Liver (tissue), 9 donors: ENCODE measurements around the gene PAQR9. TPM values are rescaled to one million over a fixed set of nuclear protein-coding genes. Genes with fewer than 3 reads are reported as not detected.

Source experiments
- DNase-seq: peaks from one replicate; pipeline ENCODE4 v3.0.0-alpha.2; 2017; ENCODE audit warnings: low spot score
- H3K27ac ChIP-seq, 2 donors: one replicate each; pipeline ENCODE4 v1.7.0; 2013; ENCODE audit warnings: inconsistent platforms in 2 of 2, low read length in 2 of 2, control low read depth in 1 of 2, low read depth in 1 of 2, mild to moderate bottlenecking in 1 of 2
- H3K27me3 ChIP-seq, 4 donors: one replicate each; pipeline versions ENCODE4 v1.6.1 to v1.7.0; 2013; ENCODE audit warnings: low read length in 3 of 4, inconsistent platforms in 1 of 4, mild to moderate bottlenecking in 1 of 4, moderate library complexity in 1 of 4; ENCODE audit not compliant: control insufficient read depth in 4 of 4, insufficient read depth in 4 of 4
- H3K36me3 ChIP-seq, 4 donors: one replicate each; pipeline versions ENCODE4 v1.6.1 to v1.7.0; 2013; ENCODE audit warnings: low read length in 3 of 4, mild to moderate bottlenecking in 3 of 4, low read depth in 1 of 4, moderate library complexity in 1 of 4; ENCODE audit not compliant: control insufficient read depth in 4 of 4, insufficient read depth in 3 of 4
- H3K4me1 ChIP-seq, 4 donors: one replicate each; pipeline versions ENCODE4 v1.6.1 to v1.7.0; 2013; ENCODE audit warnings: low read length in 3 of 4, mild to moderate bottlenecking in 3 of 4, moderate library complexity in 1 of 4; ENCODE audit not compliant: control insufficient read depth in 4 of 4, insufficient read depth in 4 of 4
- H3K4me3 ChIP-seq, 3 donors: one replicate each; pipeline versions ENCODE4 v1.6.1 to v1.7.0; 2013; ENCODE audit warnings: low read length in 3 of 3, control low read depth in 1 of 3, low read depth in 1 of 3, mild to moderate bottlenecking in 1 of 3
- H3K9ac ChIP-seq, 2 donors: one replicate each; pipeline ENCODE4 v1.7.0; 2013; ENCODE audit warnings: low read length in 2 of 2, mild to moderate bottlenecking in 2 of 2, moderate library complexity in 2 of 2, control low read depth in 1 of 2, low read depth in 1 of 2
- H3K9me3 ChIP-seq, 4 donors: one replicate each; pipeline versions ENCODE4 v1.6.1 to v1.7.0; 2013; ENCODE audit warnings: low read length in 3 of 4; ENCODE audit not compliant: control insufficient read depth in 4 of 4
- EGR1 ChIP-seq, 2 donors: IDR thresholded peaks; 2 replicates each; pipeline ENCODE4 v1.6.1; 2016 to 2018; ENCODE audit warnings: antibody characterized with exemption in 2 of 2, low read depth in 2 of 2
- FOXA2 ChIP-seq: IDR thresholded peaks from 2 replicates; pipeline ENCODE4 v1.6.1; 2016; ENCODE audit warnings: antibody characterized with exemption
- HNF4A ChIP-seq, 2 donors: conservative IDR thresholded peaks; 2 replicates each; pipeline ENCODE4 v1.6.1; 2016; ENCODE audit warnings: antibody characterized with exemption in 2 of 2, mild to moderate bottlenecking in 2 of 2
- HNF4G ChIP-seq: IDR thresholded peaks from 2 replicates; pipeline ENCODE4 v1.6.1; 2016; ENCODE audit warnings: antibody characterized with exemption
- MAX ChIP-seq: IDR thresholded peaks from 2 replicates; pipeline ENCODE4 v1.6.1; 2016; ENCODE audit warnings: antibody characterized with exemption
- RAD21 ChIP-seq, 2 donors: IDR thresholded peaks; 2 replicates each; pipeline ENCODE4 v1.6.1; 2016; ENCODE audit warnings: antibody characterized with exemption in 2 of 2, mild to moderate bottlenecking in 2 of 2
- REST ChIP-seq: IDR thresholded peaks from 2 replicates; pipeline ENCODE4 v1.6.1; 2016; ENCODE audit warnings: antibody characterized with exemption, mild to moderate bottlenecking
- RXRA ChIP-seq, 2 donors: IDR thresholded peaks; 2 replicates each; pipeline ENCODE4 v1.6.1; 2017 to 2018; ENCODE audit warnings: antibody characterized with exemption in 2 of 2, mild to moderate bottlenecking in 1 of 2
- TAF1 ChIP-seq: conservative IDR thresholded peaks from 2 replicates; pipeline ENCODE4 v1.6.1; 2016; ENCODE audit warnings: antibody characterized with exemption, mild to moderate bottlenecking
- WGBS: extraction: QIAGEN DNeasy Blood & Tissue Kit; methylation state at CpG from one replicate; pipeline ENCODE4 v1.1.7; 2013; 5-methylcytosine and 5-hydroxymethylcytosine counted together
- polyA plus RNA-seq, 2 donors: library from polyadenylated mRNA; stranded (reverse) in 1 of 2; unstranded in 1 of 2; fragments of 200-250 nt in 1 of 2; fragments of >200 nt in 1 of 2; fragmentation: Nextera tagmentation in 1 of 2; extraction: Ambion mirVana in 1 of 2; gene quantifications; one replicate each; pipeline versions ENCODE4 v1.2.1 to v1.2.3, GENCODE V29; 2013 to 2015
- total RNA-seq, 2 donors: library from RNA; depleted of rRNA; stranded (reverse); fragments of >200 nt; gene quantifications; one replicate each; pipeline ENCODE4 v1.2.3, GENCODE V29; 2014
- TF ChIP-seq, protein P1 (sequence below): fragments of 150-350 bp; IDR thresholded peaks from 2 replicates; pipeline ENCODE4 v1.5.1; 2017; ENCODE audit warnings: improper control_type of control experiment, low read depth, low read length; ENCODE audit not compliant: missing input control
- donor health status: healthy.
- donor health status: healthy.
- donor health status: healthy.
- donor health status: healthy.
- donor health status: healthy.

PAQR9 gene
- total and polyA plus RNA-seq, 4 donors = 3.6 to 24.3 (median 12.6) TPM

- H3K27me3 ChIP-seq = no peaks in the 10 kb centered on the region
- TF ChIP-seq, protein P1, sequence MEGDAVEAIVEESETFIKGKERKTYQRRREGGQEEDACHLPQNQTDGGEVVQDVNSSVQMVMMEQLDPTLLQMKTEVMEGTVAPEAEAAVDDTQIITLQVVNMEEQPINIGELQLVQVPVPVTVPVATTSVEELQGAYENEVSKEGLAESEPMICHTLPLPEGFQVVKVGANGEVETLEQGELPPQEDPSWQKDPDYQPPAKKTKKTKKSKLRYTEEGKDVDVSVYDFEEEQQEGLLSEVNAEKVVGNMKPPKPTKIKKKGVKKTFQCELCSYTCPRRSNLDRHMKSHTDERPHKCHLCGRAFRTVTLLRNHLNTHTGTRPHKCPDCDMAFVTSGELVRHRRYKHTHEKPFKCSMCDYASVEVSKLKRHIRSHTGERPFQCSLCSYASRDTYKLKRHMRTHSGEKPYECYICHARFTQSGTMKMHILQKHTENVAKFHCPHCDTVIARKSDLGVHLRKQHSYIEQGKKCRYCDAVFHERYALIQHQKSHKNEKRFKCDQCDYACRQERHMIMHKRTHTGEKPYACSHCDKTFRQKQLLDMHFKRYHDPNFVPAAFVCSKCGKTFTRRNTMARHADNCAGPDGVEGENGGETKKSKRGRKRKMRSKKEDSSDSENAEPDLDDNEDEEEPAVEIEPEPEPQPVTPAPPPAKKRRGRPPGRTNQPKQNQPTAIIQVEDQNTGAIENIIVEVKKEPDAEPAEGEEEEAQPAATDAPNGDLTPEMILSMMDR = no peak
- TF ChIP-seq HNF4G (no peak), REST (no peak), EGR1 (IDR thresholded peaks at IDR 0.05; ENCODE audit: low read depth in 2 of 2) (no peak), RAD21 (IDR thresholded peaks at IDR 0.05) (no peak), TAF1 (no peak)
Measured at GRCh38 chr3:142914286-142914811, 49.1 kb downstream of the PAQR9 start.

GRCh38 chr3:142913432-142913831, 50.0 kb downstream of the PAQR9 start:
- no peak overlapping the region for H3K9ac ChIP-seq

More at GRCh38 chr3:142914286-142914811, 49.1 kb downstream of the PAQR9 start:
- 68% methylated on average over 3 of the region's 3 CpGs for WGBS
- DNase-seq = no peak
- Histone ChIP-seq H3K4me3 (no peak overlapping the region), H3K4me1 (peaks cover 0 to 8% (median 4%) of the 10 kb centered on the region in 4 donors), H3K27ac (no peak overlapping the region), H3K36me3 (no peaks in the 10 kb centered on the region), H3K9ac (no peak overlapping the region), H3K9me3 (no peaks in the 10 kb centered on the region)

More at GRCh38 chr3:142913432-142913831, 50.0 kb downstream of the PAQR9 start:
- no peak for DNase-seq
- no peak overlapping the region for H3K4me3 ChIP-seq
- no peak overlapping the region for H3K27ac ChIP-seq
- peaks cover 0 to 8% (median 4%) of the 10 kb centered on the region in 4 donors for H3K4me1 ChIP-seq
- no peaks in the 10 kb centered on the region for H3K27me3 ChIP-seq
- H3K36me3 ChIP-seq = no peaks in the 10 kb centered on the region
- no peak for TF ChIP-seq RAD21 (IDR thresholded peaks at IDR 0.05)
- no peak for TF ChIP-seq RXRA (IDR thresholded peaks at IDR 0.05)
- no peak for TF ChIP-seq MAX
- no peak for TF ChIP-seq FOXA2
- no peak for TF ChIP-seq HNF4A (conservative IDR thresholded peaks at IDR 0.05)
- TF ChIP-seq, protein P1 = no peak
- H3K9me3 ChIP-seq = no peaks in the 10 kb centered on the region
- 61% methylated on average over 1 of the region's 1 CpG for WGBS
